H1 (cell line): Measurements from ENCODE around the gene PIGM. TPM values are rescaled to one million over a fixed set of nuclear protein-coding genes. Genes with fewer than 3 reads are reported as not detected.

Experiments
- CTCF ChIA-PET: fragments of 300-600 bp; sonication (Branson Sonifier 250); formaldehyde crosslinking; loops from one replicate; lab custom pipeline; 2021; ENCODE audit not compliant: partially characterized antibody; lab: Charles Lee
- POLR2A ChIA-PET: fragments of 300-600 bp; sonication (Branson Sonifier 250); formaldehyde crosslinking; loops from one replicate; lab custom pipeline; 2021; ENCODE audit warnings: inconsistent platforms; ENCODE audit not compliant: partially characterized antibody; lab: Charles Lee
- DNase-seq, 2 experiments: peaks; one replicate each; pipeline versions ENCODE4 v3.0.0 to v3.0.0-alpha.2; 2010 to 2022; ENCODE audit warnings: low spot score in 2 of 2, low read depth in 1 of 2, mixed read lengths in 1 of 2
- FAIRE-seq: peaks from 2 replicates; lab custom pipeline; 2011; peaks lifted over from hg19 to GRCh38; lab: Jason Lieb, UNC
- H2AFZ ChIP-seq: 2 replicates; pipeline ENCODE4 v1.8.1; 2012; ENCODE audit warnings: low read length, inconsistent platforms
- H2AK5ac ChIP-seq: 2 replicates; pipeline ENCODE4 v1.6.1; 2013; ENCODE audit warnings: low read depth, low read length
- H2BK120ac ChIP-seq: replicated peaks from 2 replicates; pipeline ENCODE3; 2013; ENCODE audit warnings: low read depth, low read length, inconsistent platforms
- H2BK12ac ChIP-seq: 2 replicates; pipeline ENCODE4 v1.6.1; 2013; ENCODE audit warnings: low read depth, low read length
- H2BK15ac ChIP-seq: 2 replicates; pipeline ENCODE4 v1.6.1; 2013; ENCODE audit warnings: low read length
- H2BK20ac ChIP-seq: 2 replicates; pipeline ENCODE4 v1.6.1; 2013; ENCODE audit warnings: low read length
- H2BK5ac ChIP-seq: 2 replicates; pipeline ENCODE4 v1.6.1; 2013; ENCODE audit warnings: low read depth, low read length
- H3K14ac ChIP-seq: 2 replicates; pipeline ENCODE4 v1.6.1; 2013; ENCODE audit warnings: inconsistent platforms; ENCODE audit not compliant: insufficient read length
- H3K18ac ChIP-seq: 2 replicates; pipeline ENCODE4 v1.6.1; 2013; ENCODE audit warnings: low read length; ENCODE audit errors: extremely low read depth
- H3K23ac ChIP-seq: 2 replicates; pipeline ENCODE4 v1.6.1; 2013; ENCODE audit warnings: inconsistent platforms; ENCODE audit not compliant: insufficient read length
- H3K23me2 ChIP-seq: 2 replicates; pipeline ENCODE4 v1.6.1; 2013; ENCODE audit warnings: low read depth, low read length
- H3K27ac ChIP-seq: 2 replicates; pipeline ENCODE4 v1.6.1; 2011; ENCODE audit warnings: low read depth, low read length, inconsistent platforms
- H3K27me3 ChIP-seq, 4 experiments: replicated peaks in 1 of 4; 1 replicate in 1 of 4; 2 replicates in 3 of 4; pipeline versions ENCODE4 v1.6.1 to v1.8.1; 2011 to 2013; ENCODE audit warnings: low read length in 3 of 4, mild to moderate bottlenecking in 3 of 4, inconsistent platforms in 2 of 4, mixed read lengths in 2 of 4, moderate library complexity in 1 of 4; ENCODE audit not compliant: control insufficient read depth in 3 of 4, insufficient read depth in 3 of 4; ENCODE audit errors: extremely low read depth in 1 of 4
- H3K36me3 ChIP-seq, 4 experiments: 2 replicates each; pipeline versions ENCODE4 v1.6.1 to v1.8.1; 2011 to 2013; ENCODE audit warnings: mild to moderate bottlenecking in 4 of 4, low read length in 3 of 4, moderate library complexity in 2 of 4, control low read depth in 1 of 4, inconsistent platforms in 1 of 4; ENCODE audit not compliant: insufficient read depth in 4 of 4, control insufficient read depth in 2 of 4
- H3K4ac ChIP-seq: replicated peaks from 2 replicates; pipeline ENCODE3; 2013; ENCODE audit warnings: low read length, low read depth, mixed read lengths, inconsistent platforms; ENCODE audit not compliant: insufficient read length
- H3K4me1 ChIP-seq, 4 experiments: replicated peaks in 1 of 4; 1 replicate in 1 of 4; 2 replicates in 3 of 4; pipeline versions ENCODE4 v1.6.1 to v1.8.1; 2011 to 2013; ENCODE audit warnings: low read length in 3 of 4, inconsistent platforms in 2 of 4, mixed read lengths in 1 of 4; ENCODE audit not compliant: insufficient read depth in 4 of 4, control insufficient read depth in 3 of 4
- H3K4me2 ChIP-seq, 2 experiments: 2 replicates each; pipeline versions ENCODE4 v1.6.1 to v1.8.1; 2011 to 2013; ENCODE audit warnings: low read depth in 2 of 2, low read length in 2 of 2, control low read depth in 1 of 2, inconsistent platforms in 1 of 2, mild to moderate bottlenecking in 1 of 2; ENCODE audit not compliant: insufficient read depth in 1 of 2
- H3K4me3 ChIP-seq, 4 experiments: fragments of 200-600, 300-600 bp in 1 of 4; sonication (generic), shearing (Covaris generic), sonication (Bioruptor Twin) in 1 of 4; 2 replicates each; pipeline versions ENCODE4 v1.5.1 to v1.8.1; 2011 to 2016; ENCODE audit warnings: low read length in 4 of 4, low read depth in 3 of 4, control low read depth in 2 of 4, inconsistent platforms in 2 of 4, mild to moderate bottlenecking in 2 of 4, mixed read lengths in 1 of 4, moderate library complexity in 1 of 4; ENCODE audit not compliant: insufficient read depth in 2 of 4; ENCODE audit errors: extremely low read depth in 1 of 4
- H3K56ac ChIP-seq: replicated peaks from 2 replicates; pipeline ENCODE3; 2013; ENCODE audit warnings: low read depth, mild to moderate bottlenecking, mixed read lengths, low read length, inconsistent platforms; ENCODE audit not compliant: insufficient read length
- H3K79me1 ChIP-seq: 2 replicates; pipeline ENCODE4 v1.6.1; 2013; ENCODE audit warnings: low read depth, low read length, control low read depth
- H3K79me2 ChIP-seq, 2 experiments: 2 replicates each; pipeline versions ENCODE4 v1.6.1 to v1.8.1; 2012 to 2013; ENCODE audit warnings: low read length in 2 of 2, mild to moderate bottlenecking in 2 of 2, inconsistent platforms in 1 of 2; ENCODE audit not compliant: insufficient read depth in 2 of 2, control insufficient read depth in 1 of 2
- H3K9ac ChIP-seq, 4 experiments: replicated peaks in 1 of 4; 1 replicate in 1 of 4; 2 replicates in 3 of 4; pipeline versions ENCODE4 v1.6.1 to v1.8.1; 2011 to 2013; ENCODE audit warnings: low read depth in 3 of 4, low read length in 3 of 4, control low read depth in 2 of 4, mild to moderate bottlenecking in 2 of 4, moderate library complexity in 2 of 4, inconsistent platforms in 1 of 4; ENCODE audit errors: extremely low read depth in 1 of 4
- H3K9me3 ChIP-seq, 2 experiments: 2 replicates each; pipeline versions ENCODE4 v1.6.1 to v1.8.1; 2012 to 2013; ENCODE audit warnings: mild to moderate bottlenecking in 2 of 2, moderate library complexity in 2 of 2, control low read depth in 1 of 2, inconsistent platforms in 1 of 2, low read depth in 1 of 2, low read length in 1 of 2, mixed read lengths in 1 of 2; ENCODE audit not compliant: insufficient read depth in 2 of 2
- H4K20me1 ChIP-seq, 2 experiments: replicated peaks in 1 of 2; 2 replicates each; pipeline versions ENCODE3 to v1.8.1; 2011 to 2013; ENCODE audit warnings: inconsistent platforms in 2 of 2, low read length in 2 of 2, mild to moderate bottlenecking in 1 of 2; ENCODE audit not compliant: insufficient read depth in 2 of 2, control insufficient read depth in 1 of 2
- H4K5ac ChIP-seq: 2 replicates; pipeline ENCODE4 v1.6.1; 2013; ENCODE audit warnings: low read length, low read depth, mixed read lengths, inconsistent platforms; ENCODE audit not compliant: insufficient read length
- H4K8ac ChIP-seq: 2 replicates; pipeline ENCODE4 v1.8.0; 2013; ENCODE audit warnings: mild to moderate bottlenecking, moderate library complexity, low read length, inconsistent platforms; ENCODE audit not compliant: insufficient read depth; ENCODE audit errors: extremely low read depth
- H4K91ac ChIP-seq: replicated peaks from 2 replicates; pipeline ENCODE3; 2013; ENCODE audit warnings: low read length, mixed read lengths, inconsistent platforms; ENCODE audit not compliant: insufficient read length
- ATF3 ChIP-seq: IDR thresholded peaks from 2 replicates; pipeline ENCODE4 v1.6.1; 2011; ENCODE audit warnings: low read depth, mild to moderate bottlenecking, low read length; ENCODE audit not compliant: insufficient read depth
- E2F6 ChIP-seq: IDR thresholded peaks from 2 replicates; pipeline ENCODE4 v1.6.1; 2012; ENCODE audit warnings: inconsistent platforms
- EGR1 ChIP-seq: IDR thresholded peaks from 2 replicates; pipeline ENCODE4 v1.6.1; 2011; ENCODE audit warnings: low read depth, low read length, borderline replicate concordance
- KDM5A ChIP-seq: fragments of 200-600 bp; IDR thresholded peaks from 2 replicates; pipeline ENCODE4 v1.7.1; 2012; ENCODE audit warnings: mild to moderate bottlenecking, low read length, inconsistent platforms, mixed read lengths
- RAD21 ChIP-seq, 2 experiments: IDR thresholded peaks in 1 of 2; conservative IDR thresholded peaks in 1 of 2; 2 replicates each; pipeline ENCODE4 v1.6.1; 2011; ENCODE audit warnings: low read depth in 2 of 2, low read length in 2 of 2, improper control_type of control experiment in 1 of 2, inconsistent platforms in 1 of 2, mild to moderate bottlenecking in 1 of 2, moderate library complexity in 1 of 2
- RXRA ChIP-seq: IDR thresholded peaks from 2 replicates; pipeline ENCODE4 v1.6.1; 2011; ENCODE audit warnings: low read depth, mild to moderate bottlenecking, low read length, moderate library complexity; ENCODE audit not compliant: insufficient read depth
- SIX5 ChIP-seq: IDR thresholded peaks from 2 replicates; pipeline ENCODE4 v1.6.1; 2011; ENCODE audit warnings: mild to moderate bottlenecking, low read depth, low read length
- ZNF274 ChIP-seq: IDR thresholded peaks from 2 replicates; pipeline ENCODE4 v1.7.0; 2012; ENCODE audit warnings: low read length, borderline replicate concordance; ENCODE audit errors: extremely low read depth
- WGBS, 2 experiments: shearing (Covaris generic) in 1 of 2; methylation state at CpG; one replicate each; pipeline versions ENCODE4 v1.1.6 to v1.1.7; 2013 to 2015; ENCODE audit warnings: low lambda C conversion rate in 2 of 2, mixed read lengths in 2 of 2, inconsistent platforms in 1 of 2, low coverage in 1 of 2, missing lambda C conversion rate in 1 of 2; ENCODE audit not compliant: insufficient replicate concordance in 2 of 2, insufficient coverage in 1 of 2, insufficient read length in 1 of 2; ENCODE audit errors: extremely low coverage in 1 of 2, missing lambda C conversion rate in 1 of 2; 5-methylcytosine and 5-hydroxymethylcytosine counted together
- polyA plus RNA-seq, 7 experiments: library from polyadenylated mRNA; depleted of rRNA in 3 of 7; stranded (reverse) in 5 of 7; unstranded in 2 of 7; fragments of >200 nt in 5 of 7; fragments of 200-250 nt in 2 of 7; gene quantifications; 1 replicate in 5 of 7; 2 replicates in 1 of 7; 4 replicates in 1 of 7; pipeline versions ENCODE4 v1.2.1 to v1.2.3, GENCODE V29; 2011 to 2013; ENCODE audit warnings: missing spikeins in 2 of 7, mixed read lengths in 2 of 7
- total RNA-seq: library from RNA; stranded (reverse); fragmentation: NEBNext Ultra II Directional; extraction: Animal tissue kit (Norgen Biotek cat#: 25700); gene quantifications from 2 replicates; pipeline ENCODE4 v1.2.1, GENCODE V29; 2021

Gene PIGM
- total and polyA plus RNA-seq, 2 of the 8 experiments (the other 6 are each of a cell fraction or from before 2014, with no cell fraction given), result 5.4 to 6.0 TPM

GRCh38 chr1:159978107-159978398 lies 53.7 kb downstream of the PIGM start:
- no peaks in the 10 kb centered on the region for H3K9me3 ChIP-seq
- no peaks in the 10 kb centered on the region for H3K36me3 ChIP-seq
- no peak overlapping the region for H2BK12ac ChIP-seq
- H3K79me2 ChIP-seq, result no peaks in the 10 kb centered on the region
- no peak overlapping the region for H3K4me2 ChIP-seq
- no peak overlapping the region for H2AFZ ChIP-seq
- no peak overlapping the region for H3K27ac ChIP-seq
- WGBS, 2 experiments, result 89% methylated on average over 2 of the region's 2 CpGs; no CpG with 5 or more reads in 1 of the 2 experiments
- no peak overlapping the region for H2BK5ac ChIP-seq
- H2BK15ac ChIP-seq, result no peak overlapping the region
- H3K9ac ChIP-seq, result no peak overlapping the region
- FAIRE-seq (no peak), DNase-seq (no peak)
- H4K20me1 ChIP-seq, result no peaks in the 10 kb centered on the region
- H4K91ac ChIP-seq, result no peak overlapping the region
- H4K5ac ChIP-seq, result no peak overlapping the region
- H3K27me3 ChIP-seq, result peaks cover 0 to 3% (median under 1%) of the 10 kb centered on the region in 4 experiments; a peak in 1 of 7 replicates
- H3K79me1 ChIP-seq, result no peaks in the 10 kb centered on the region
- H3K14ac ChIP-seq, result no peak overlapping the region
- no peak overlapping the region for H2AK5ac ChIP-seq
- H4K8ac ChIP-seq, result no peak overlapping the region
- no peaks in the 10 kb centered on the region for H3K4me1 ChIP-seq
- TF ChIP-seq RAD21 (IDR thresholded peaks at IDR 0.05 in 1 of 2, conservative IDR thresholded peaks at IDR 0.05 in 1 of 2; ENCODE audit: low read depth in 2 of 2, low read length in 2 of 2) (no peak), KDM5A (no peak), SIX5 (no peak), ZNF274 (no peak), E2F6 (no peak), ATF3 (no peak), RXRA (no peak), EGR1 (no peak)
- no peak overlapping the region for H2BK20ac ChIP-seq
- ChIA-PET POLR2A (no interaction called here), CTCF (interaction anchor here (1.0 to 1.5 kb wide), 2 partner anchors 8 to 30 kb away, joined by 3 to 4 read pairs; no protein-coding TSS in a partner anchor)
- no peak overlapping the region for H3K56ac ChIP-seq
- no peak overlapping the region for H3K4ac ChIP-seq
- no peak overlapping the region for H3K4me3 ChIP-seq
- H3K23ac ChIP-seq, result no peak overlapping the region
- H3K18ac ChIP-seq, result no peak overlapping the region
- H3K23me2 ChIP-seq, result no peaks in the 10 kb centered on the region
- H2BK120ac ChIP-seq, result no peak overlapping the region
